GM19467 (cell line): ENCODE results near the gene FAM131B.
"Not testable (repeated sequence)": the region's sequence is repeated elsewhere in the genome, so short reads cannot be mapped to it uniquely, and the experiment has no call there.

Experiments used
- ATAC-seq: cut with Tn5 transposase; IDR thresholded peaks from one replicate; pipeline ENCODE4 v1.9.1; 2021; ENCODE audit warnings: mild to moderate bottlenecking, moderate library complexity; ENCODE audit not compliant: unreplicated experiment

Gene FAM131B

GRCh38 chr7:143395187-143396149 lies 33.0 kb upstream of the FAM131B start:
- ATAC-seq = no peak

- ATAC-seq = no peak
Measured at GRCh38 chr7:143394777-143395176, 32.3 kb upstream of the FAM131B start.

GRCh38 chr7:143394068-143394467 lies 31.6 kb upstream of the FAM131B start:
- ATAC-seq = no peak

- no peak for ATAC-seq
Measured at GRCh38 chr7:143393267-143394041, 30.9 kb upstream of the FAM131B start.

- no peak for ATAC-seq
Measured at GRCh38 chr7:143392875-143393266, 30.4 kb upstream of the FAM131B start.

GRCh38 chr7:143392427-143392826 lies 29.9 kb upstream of the FAM131B start:
- not testable (repeated sequence) for ATAC-seq

- ATAC-seq = no peak
Measured at GRCh38 chr7:143391462-143392404, 29.2 kb upstream of the FAM131B start.

GRCh38 chr7:143390773-143391317 lies 28.3 kb upstream of the FAM131B start:
- no peak for ATAC-seq

GRCh38 chr7:143390104-143390772 lies 27.7 kb upstream of the FAM131B start:
- ATAC-seq = no peak

GRCh38 chr7:143389316-143390103 lies 27.0 kb upstream of the FAM131B start:
- ATAC-seq = no peak

GRCh38 chr7:143388491-143389101 lies 26.1 kb upstream of the FAM131B start:
- ATAC-seq = no peak

GRCh38 chr7:143388051-143388450 lies 25.5 kb upstream of the FAM131B start:
- ATAC-seq = no peak

- no peak for ATAC-seq
Measured at GRCh38 chr7:143387156-143387975, 24.9 kb upstream of the FAM131B start.

GRCh38 chr7:143385891-143386781 lies 23.6 kb upstream of the FAM131B start:
- ATAC-seq = no peak

- ATAC-seq = no peak
Measured at GRCh38 chr7:143384661-143385631, 22.4 kb upstream of the FAM131B start.

GRCh38 chr7:143384148-143384547 lies 21.6 kb upstream of the FAM131B start:
- no peak for ATAC-seq
